Stimulated activated CD8-positive, alpha-beta memory T cell treated with anti-CD3 and anti-CD28 coated beads, Interleukin-7, amount 100 ng/mL, for 24 hours (primary cell): ENCODE measurements around the gene RCC2.
"Not testable (repeated sequence)": the region's sequence is repeated elsewhere in the genome, so short reads cannot be mapped to it uniquely, and the experiment has no call there.

Experiments
- DNase-seq: peaks from one replicate; pipeline ENCODE4 v3.0.0-alpha.2; 2020; ENCODE audit warnings: low read depth

RCC2 gene

DNA sequence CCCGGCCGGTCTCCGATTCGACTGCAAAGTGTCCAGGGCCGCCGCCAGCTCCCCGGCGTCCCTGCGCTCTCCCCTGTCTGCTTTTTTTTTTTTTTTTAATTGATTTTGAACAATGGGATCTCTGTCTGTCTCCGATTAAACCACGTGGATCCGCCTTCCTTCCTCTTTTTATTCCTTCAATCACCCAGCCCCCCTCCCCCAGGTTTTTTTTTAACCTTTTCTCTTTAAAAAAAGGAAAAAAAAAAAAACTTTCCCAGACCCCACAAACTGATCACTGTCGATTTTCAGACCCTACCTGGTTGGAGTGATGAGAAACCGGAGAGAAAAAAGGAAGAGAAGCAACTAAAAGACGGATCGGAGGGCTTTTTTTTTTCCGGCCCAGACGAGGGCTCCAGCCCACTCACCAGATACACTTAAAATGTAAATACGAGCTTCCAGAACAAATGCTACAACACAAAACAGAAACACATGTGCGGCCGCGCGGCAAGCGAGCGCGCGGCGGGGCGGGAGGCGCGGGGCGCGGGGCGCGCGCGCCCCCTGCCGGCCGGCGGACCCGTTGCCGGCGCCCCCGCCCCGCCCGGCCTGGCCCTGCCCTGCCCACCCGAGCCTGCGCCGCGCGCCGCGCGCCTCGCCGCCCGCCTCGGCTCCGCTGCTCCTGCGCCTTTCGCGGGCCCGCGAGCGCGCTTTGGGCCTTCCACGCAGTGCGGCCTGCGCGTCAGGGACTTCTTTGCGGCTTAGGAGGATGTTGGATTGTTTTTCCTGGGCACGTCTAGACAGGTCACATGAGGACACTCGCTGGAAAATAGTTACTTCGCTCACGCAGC is at the start of gene RCC2:
RCC2 (minus strand) TSS at position 428 of the 824 bp plus-strand sequence. CDS start 1,163 bp downstream, outside the sequence.
- DNase-seq: peak; percentile 31

DNA sequence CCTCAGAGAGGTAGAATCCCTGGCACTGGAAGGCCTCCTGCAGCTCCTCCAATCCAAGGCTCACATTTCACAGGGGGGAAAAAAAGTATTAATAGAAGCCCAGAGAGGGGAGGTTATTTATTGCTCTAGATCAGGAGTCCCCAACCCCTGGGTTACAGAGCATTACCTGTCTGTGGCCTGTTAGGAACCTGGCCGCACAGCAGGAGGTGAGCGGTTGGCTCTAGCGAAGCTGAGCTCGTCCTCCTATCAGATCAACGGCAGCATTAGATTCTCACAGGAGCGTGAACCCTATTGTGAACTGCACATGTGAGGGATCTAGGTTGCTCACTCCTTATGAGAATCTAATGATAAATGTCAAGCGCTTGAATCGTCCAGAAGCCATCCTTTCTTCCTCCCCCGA is 46.8 kb upstream of the RCC2 start:
- no peak for DNase-seq

DNA sequence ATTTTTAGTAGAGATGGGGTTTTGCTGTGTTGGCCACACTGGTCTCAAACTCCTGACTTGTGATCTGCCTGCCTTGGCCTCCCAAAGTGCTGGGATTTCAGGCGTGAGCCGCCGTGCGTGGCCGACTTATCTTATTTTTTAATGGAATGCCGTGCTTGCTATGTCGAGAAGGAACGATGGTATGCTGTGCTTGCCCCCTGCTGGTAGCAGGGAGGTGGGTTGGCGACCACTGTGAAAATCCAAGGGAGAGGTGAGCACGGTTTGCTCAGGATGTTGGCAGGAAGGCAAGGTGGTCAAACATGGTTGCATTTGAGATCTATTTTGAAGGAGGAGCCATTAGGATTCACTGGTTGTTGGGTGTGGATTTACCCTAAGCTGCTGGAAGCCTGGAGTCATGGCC is 45.8 kb upstream of the RCC2 start:
- DNase-seq: no peak

DNA sequence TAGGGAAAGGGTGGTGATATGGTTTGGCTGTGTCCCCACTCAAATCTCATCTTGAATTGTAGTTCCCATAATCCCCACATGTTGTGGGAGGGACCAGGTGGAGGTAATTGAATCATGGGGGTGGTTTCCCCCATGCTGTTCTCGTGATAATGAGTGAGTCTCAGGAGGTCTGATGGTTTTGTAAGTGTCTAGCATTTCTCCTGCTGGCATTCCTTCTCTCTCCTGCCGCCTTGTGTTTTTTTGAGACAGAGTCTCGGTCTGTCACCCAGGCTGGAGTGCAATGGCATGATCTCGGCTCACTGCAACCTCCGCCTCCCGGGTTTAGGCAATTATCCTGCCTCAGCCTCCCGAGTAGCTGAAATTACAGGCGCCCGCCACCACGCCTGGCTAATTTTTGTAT is 42.5 kb upstream of the RCC2 start:
- DNase-seq: not testable (repeated sequence)

DNA sequence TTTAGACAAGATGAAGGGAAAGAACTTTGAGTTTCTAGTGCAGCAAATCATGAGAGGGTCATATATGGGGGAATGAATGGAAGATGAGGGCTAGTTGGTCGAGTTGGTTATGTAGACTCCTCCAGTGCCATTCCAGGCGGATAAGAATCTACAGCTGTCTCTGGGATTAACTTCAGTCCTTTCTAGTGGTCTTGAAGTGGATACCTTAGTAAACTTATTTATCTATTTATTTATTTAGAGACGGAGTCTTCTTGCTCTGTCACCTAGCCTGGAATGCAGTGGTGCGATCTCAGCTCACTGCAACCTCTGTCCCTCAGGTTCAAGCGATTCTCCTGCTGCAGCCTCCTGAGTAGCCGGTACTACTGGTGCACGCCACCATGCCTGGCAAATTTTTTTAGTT is 41.4 kb upstream of the RCC2 start:
- no peak for DNase-seq

DNA sequence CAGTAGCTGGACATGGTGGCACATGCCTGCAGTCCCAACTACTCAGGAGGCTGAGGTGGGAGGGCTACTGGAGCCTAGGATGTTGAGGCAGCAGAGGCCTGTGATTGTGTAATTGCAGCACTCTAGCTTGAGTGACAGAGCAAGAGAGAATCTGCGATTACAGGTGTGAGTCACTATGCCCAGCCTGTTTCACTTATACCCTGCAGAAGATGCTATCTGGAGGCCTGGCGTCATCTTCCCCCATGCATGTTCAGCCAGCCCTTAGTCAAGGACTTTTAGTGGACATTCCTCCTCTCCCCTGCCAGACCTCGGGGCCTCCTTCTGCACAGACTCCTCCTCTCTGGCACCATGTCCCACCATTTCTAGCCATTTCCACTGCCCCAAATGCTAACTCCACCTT is 36.3 kb upstream of the RCC2 start:
- DNase-seq: no peak

DNA sequence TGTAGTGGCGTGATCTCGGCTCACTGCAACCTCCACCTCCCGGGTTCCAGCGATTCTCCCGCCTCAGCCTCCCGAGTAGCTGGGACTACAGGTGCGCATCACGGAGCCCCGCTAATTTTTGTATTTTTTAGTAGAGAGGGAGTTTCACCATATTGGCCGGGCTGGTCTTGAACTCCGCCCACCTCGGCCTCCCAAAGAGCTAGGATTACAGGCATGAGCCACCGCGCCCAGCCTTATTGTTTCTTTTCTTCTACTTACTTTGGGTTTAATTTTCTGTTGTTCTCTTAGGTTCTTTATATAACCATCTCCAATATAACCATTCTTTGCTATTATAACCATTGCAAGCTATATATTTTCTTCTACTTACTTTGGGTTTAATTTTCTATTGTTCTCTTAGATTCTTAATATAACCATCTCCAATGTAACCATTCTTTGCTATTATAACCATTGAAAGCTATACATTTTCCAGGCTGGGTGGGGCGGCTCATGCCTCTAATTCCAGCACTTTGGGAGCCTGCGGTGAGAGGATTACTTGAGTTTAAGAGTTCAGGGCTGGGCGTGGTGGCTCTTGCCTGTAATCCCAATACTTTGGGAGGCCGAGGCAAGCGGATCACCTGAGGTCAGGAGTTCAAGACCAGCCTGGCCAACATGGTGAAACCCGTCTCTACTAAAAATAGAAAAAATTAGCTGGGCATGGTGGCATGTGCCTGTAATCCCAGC is 35.5 kb upstream of the RCC2 start:
- not testable (repeated sequence) for DNase-seq

DNA sequence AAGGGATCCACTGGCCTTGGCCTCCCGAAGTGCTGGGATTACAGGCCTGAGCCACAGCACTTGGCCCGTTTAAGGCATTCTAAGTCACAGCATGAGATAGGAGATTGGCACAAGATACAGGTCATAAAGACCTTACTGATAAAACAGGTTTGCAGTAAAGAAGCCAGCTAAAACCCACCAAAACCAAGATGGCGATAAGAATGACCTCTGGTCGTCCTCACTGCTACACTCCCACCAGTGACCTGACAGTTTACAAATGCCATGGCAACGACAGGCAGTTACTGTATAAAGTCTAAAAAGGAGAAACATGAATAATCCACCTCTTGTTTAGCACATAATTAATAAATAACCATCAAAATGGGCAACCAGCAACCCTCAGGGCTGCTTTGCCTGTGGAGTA is 33.3 kb upstream of the RCC2 start:
- no peak for DNase-seq

DNA sequence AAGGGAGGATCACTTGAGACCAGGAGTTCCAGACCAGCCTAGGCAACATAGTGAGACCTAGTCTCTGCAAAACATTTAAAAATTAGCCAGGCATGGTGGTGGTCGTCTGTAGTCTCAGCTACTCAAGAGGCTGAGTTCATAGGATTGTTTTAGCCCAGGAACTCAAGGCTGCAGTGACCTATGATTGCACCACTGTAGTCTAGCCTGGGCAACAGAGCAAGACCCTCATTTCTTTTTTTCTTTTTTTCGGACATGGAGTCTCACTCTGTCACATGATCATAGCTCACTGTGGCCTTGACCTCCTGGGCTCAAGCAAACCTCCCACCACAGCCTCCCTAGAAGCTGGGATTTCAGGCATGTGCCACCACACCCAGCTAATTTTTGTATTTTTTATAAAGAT is 31.9 kb upstream of the RCC2 start:
- DNase-seq: no peak

DNA sequence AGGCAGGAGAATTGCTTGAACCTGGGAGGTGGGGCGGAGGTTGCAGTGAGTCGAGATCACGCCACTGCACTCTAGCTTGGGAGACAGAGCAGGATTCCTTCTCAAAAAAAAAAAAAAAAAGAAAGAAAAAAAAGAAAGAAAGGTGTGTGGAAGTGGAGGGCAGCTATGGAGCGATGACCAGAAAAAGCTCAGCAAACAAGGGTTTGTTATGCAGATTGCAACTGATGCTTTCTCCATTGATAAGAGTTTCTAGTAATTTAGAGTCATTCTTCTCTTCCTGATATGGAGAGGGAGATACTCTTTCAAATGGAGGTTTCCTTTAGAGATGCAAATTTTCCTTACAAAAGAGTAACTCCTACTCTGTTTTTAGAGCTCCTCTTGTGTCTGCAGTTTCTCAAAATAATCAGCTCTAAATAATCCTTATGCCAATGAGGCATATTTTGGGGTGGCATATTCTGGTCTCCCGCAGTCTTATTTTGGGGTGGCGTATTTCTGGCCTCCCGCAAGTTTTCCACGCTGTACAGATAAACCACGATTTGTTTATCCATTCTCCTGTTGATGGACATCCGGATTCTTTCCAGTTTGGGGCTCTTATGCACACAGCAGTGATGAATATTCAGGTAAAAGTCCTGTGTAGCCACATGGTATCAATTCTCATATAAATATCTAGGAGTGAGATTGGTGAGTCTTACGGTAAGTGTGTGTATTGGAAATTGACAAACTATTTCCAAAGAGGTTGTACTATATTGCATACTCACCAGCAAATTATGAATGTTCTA is 30.7 kb upstream of the RCC2 start:
- no peak for DNase-seq

DNA sequence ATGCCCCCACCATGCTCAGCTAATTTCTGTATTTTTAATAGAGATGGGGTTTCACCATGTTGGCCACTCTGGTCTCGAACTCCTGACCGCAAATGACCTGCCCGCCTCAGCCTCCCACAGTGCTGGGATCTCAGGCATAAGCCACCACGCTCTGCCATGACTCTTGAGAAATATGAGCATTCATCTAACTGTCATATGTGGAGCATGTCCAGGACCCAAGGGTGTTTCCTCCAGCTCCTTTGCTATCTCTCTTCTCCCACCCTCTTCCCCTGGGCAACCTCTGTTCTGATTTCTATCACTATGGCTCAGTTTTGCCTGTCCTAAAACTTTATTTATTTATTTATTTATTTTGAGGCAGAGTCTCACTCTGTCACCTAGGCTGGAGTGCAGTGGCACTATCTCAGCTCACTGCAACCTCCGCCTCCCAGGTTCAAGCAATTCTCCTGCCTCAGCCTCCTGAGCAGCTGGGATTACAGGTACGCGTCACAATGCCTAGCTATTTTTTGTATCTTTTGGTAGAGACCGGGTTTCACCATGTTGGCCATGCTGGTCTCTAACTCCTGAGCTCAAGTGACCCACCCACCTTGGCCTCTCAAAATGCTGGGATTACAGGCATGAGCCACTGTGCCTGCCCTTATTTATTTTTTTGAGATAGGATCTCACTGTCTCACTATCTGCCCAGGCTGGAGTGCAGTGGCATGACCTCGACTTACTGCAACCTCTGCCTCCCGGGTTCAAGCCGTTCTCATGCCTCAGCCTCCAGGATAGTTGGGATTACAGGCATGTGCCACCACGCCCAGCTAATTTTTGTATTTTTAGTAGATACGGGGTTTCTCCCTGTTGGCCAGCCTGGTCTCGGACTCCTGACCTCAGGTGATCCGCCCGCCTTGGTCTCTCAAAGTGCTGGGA is 29.1 kb upstream of the RCC2 start:
- not testable (repeated sequence) for DNase-seq

DNA sequence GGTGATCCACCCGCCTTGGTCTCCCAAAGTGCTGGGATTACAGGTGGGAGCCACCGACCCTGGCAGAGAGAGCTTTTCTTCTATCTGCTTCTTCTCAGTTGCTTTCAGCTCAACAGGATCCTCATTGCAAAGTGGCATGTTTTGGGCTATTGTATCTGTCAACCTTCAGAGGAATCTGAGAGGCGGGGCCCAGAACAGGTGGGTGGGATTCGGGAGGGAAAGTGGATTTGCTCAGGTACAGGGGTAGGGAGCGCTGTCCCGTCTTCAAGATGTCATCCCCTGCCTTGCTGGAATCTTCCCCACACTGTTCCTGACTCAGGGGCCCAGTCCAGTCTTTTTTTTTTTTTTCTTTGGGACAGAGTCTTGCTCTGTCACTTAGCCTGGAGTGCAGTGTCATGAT is 26.9 kb upstream of the RCC2 start:
- DNase-seq: no peak

DNA sequence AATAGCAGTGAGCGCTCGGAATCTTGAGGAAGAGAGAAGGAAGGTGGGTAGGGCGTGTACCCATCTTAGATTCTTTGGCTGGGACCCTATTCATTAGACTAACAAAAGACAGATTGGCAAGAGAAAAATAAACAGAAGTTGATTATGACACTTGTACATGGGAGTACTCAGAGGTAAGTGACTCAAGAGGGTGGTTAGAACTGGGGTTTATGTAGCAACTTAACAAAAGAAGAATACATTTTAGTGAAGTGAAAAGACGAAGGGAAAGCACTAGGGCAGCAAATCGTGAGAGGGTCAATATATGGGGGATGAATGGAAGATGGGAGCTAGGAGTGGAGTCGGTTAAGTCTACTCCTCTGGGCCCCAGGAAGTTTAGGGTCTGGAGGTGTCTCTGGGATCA is 25.8 kb upstream of the RCC2 start:
- DNase-seq: no peak

DNA sequence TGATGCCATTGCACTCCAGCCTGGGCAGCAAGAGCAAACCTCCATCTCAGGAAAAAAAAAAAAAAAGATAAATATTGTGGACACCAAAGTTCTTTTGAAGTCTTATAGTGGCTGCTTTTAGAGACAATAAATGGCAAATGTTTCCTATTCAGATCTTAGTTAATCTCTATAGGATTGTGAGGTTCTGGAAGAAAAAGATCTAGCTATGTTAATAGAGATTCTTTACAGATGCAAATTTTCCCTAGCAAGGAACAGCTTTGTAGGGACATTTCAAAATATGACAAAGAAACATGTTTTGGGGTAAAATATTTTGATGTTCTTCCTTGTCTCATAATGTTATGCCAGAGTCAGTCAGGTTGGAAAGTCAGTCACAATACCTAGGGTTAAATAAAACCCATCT is 24.5 kb upstream of the RCC2 start:
- no peak for DNase-seq

DNA sequence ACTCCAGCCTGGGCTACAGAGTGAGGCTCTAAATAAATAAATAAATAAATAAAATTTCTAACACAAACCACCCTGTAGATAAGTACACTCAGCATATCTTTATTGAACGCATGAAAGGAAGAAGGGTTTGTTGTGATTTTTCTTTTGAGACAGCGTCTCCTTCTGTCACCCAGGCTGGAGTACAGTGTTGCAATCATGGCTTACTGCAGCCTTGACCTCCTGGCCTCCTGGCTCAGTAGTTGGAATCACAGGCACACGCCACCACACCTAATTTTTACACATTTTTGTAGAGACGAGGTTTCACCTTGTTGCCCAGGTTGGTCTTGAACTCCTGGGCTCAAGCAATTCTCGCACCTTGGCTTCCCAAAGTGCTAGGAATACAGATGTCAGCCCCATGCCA is 23.2 kb upstream of the RCC2 start:
- DNase-seq: no peak

DNA sequence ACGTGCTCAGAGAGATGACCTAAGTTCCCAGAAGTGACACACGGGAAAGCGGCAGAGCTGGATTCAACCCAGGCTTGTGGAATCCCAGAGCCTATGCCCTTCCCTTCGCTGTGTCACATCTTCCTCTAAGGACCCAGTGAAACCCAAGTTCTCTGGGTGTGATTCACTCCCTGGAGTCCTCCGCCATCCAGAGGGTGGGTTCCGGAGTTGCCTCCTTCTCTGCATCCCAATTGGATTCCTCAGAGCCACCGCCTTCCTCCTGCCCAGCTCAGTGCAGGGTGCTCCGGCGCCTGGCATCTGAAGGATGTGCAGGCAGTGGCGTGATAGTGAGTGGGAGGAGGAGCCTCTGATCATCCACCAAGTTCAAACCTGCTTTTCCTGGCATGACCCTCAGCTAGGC is 20.7 kb upstream of the RCC2 start:
- no peak for DNase-seq

DNA sequence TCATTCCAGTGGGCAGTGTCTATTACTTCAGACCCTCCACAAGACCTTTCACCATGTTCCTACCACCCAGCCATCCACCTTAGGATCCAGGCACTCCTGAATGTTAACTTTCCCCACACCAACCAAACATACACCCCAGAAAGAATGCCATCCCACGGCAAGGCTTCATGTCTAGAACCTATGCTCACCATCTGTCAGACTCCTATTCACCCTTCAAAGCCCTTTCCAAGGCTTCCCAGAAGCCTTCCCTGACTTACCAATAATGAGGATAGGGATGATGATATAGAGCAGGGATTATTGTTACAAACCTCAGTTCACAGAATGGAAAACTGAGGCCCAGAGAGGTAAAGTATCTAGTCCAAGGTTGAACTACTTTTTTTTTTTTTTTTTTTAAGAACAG is 19.3 kb upstream of the RCC2 start:
- no peak for DNase-seq

DNA sequence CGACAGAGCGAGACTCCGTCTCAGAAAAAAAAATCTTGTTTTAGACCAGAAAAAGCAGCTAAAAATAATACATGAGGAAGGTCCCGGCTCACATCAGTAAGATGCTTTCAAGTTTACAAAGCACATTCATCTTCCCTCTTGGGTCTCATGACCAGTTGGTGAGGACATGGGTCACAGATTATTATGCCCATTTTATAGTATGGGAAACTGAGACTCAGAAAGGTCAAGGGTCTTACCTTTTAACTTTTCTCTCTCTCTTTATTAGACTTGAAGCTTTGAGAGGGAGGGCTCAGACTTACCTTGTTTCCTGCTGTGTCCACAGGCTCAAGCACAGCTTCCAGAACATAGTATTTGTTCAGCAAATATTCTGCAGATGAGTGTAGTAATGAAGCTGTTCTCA is 13.2 kb upstream of the RCC2 start:
- DNase-seq: no peak

DNA sequence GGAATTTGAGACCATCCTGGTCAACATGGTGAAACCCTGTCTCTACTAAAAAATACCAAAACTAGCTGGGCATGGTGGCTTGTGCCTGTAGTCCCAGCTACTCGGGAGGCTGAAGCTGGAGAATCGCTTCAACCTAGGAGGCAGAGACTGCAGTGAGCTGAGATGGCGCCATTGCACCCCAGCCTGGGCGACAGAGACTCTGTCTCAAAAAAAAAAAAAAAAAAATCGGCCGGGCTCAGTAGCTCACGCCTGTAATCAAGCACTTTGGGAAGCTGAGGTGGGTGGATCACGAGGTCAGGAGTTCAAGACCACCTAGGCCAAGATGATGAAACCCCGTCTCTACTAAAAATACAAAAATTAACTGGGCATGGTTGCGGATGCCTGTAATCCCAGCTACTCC is 12.7 kb upstream of the RCC2 start:
- not testable (repeated sequence) for DNase-seq

DNA sequence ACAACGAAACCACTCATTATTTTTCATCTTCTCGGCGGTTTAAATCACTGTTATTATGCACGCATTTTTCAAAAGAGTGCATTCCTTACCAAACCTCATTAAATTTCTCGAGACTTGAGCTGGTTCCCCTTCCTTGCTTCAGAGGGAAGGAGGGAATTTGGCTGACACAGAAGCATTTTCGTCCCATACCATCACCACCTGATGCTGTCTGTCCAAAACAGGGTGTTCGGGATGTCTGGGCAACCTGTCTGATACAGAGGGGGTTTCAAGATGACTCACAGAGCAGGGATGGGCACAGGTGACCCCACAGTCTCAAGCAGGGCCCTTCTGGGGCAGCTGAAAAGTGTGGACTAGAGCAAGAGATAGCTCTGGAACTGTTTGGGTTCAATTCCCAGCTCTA is 12.3 kb upstream of the RCC2 start:
- no peak for DNase-seq

DNA sequence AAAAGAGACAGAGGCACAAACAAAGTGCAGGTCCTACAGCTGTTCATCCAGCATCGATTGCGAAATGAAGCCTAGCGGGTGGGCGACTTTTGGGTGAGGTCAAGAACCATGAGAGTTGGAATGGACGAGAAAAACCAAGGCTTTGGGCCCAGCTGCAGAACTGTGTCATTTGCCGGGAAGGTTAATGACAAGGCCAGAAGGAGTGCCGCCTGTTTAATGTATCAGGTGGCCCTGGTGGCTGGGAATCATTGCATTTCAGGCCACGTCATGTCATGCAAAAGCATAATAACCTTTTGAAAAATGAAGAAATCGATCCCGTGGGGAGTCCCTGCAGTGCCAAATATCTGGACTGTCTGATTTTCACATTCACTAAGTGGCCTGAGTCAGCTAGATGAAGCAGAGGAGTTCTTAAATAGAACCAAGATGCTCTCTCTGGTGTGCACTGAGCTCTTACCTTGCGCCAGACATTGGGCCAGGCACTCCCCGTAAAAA is 8.1 kb upstream of the RCC2 start:
- no peak for DNase-seq

DNA sequence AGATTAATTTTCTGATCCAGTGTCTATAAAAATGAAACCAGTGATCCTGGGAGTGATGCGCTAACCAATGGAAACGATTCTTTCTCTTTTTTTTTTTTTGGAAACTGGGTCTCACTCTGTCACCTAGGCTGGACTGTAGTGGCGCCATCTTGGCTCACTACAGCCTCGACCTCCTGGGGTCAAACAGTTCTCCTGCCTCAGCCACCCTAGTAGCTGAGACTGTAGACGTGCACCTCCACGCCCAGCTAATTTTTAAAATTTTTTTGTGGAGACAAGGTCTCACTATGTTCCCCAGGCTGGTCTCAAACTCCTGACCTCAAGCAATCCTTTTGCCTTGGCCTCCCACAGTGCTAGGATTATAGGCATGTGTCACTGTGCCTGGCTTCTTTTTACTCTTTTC is 3.4 kb upstream of the RCC2 start:
- no peak for DNase-seq
